ENCODE results near the gene TTC12.

GRCh38 chr11:113293936-113294335, 20.4 kb upstream of the TTC12 start:
- TF ChIP-seq CTCF (IDR thresholded peaks at IDR 0.05) (no peak), EZH2 (IDR thresholded peaks at IDR 0.05; ENCODE audit: borderline replicate concordance, insufficient read depth, low read depth, low read length, poor library complexity, severe bottlenecking) (no peak)

Data from B cell (primary cell).